Ovary (tissue), 9 donors: Measurements from ENCODE around the gene PXYLP1. TPM values are rescaled to one million over a fixed set of nuclear protein-coding genes. Genes with fewer than 3 reads are reported as not detected.

Source experiments
- DNase-seq, 5 donors: peaks; one replicate each; pipeline ENCODE4 v3.0.0-alpha.2; 2019 to 2020
- H3K27ac ChIP-seq, 2 donors: fragments of 200-600 bp; one replicate each; pipeline versions ENCODE4 v1.5.1 to v1.8.0; 2019 to 2022
- H3K27me3 ChIP-seq: fragments of 200-600 bp; one replicate; pipeline ENCODE4 v1.8.0; 2022
- H3K36me3 ChIP-seq: fragments of 200-600 bp; sonication (generic); one replicate; pipeline ENCODE4 v1.5.1; 2019
- H3K4me1 ChIP-seq: one replicate; pipeline ENCODE4 v1.8.1; 2013; ENCODE audit warnings: mild to moderate bottlenecking, moderate library complexity; ENCODE audit not compliant: insufficient read depth
- H3K4me3 ChIP-seq: fragments of 200-600 bp; sonication (generic); one replicate; pipeline ENCODE4 v1.5.1; 2017
- H3K9me3 ChIP-seq, 2 donors: fragments of 200-600 bp in 1 of 2; sonication (generic) in 1 of 2; one replicate each; pipeline versions ENCODE4 v1.5.1 to v1.8.1; 2013 to 2019; ENCODE audit warnings: mild to moderate bottlenecking in 1 of 2, moderate library complexity in 1 of 2
- CTCF ChIP-seq, 3 donors: fragments of 450-650 bp in 2 of 3; fragments of 200-600 bp in 1 of 3; IDR thresholded peaks; one replicate each; pipeline versions ENCODE4 v1.5.1 to v1.8.0; 2016 to 2022; ENCODE audit warnings: antibody characterized with exemption in 3 of 3, mild to moderate bottlenecking in 1 of 3
- EP300 ChIP-seq: sonication (generic); formaldehyde crosslinking; IDR thresholded peaks from one replicate; pipeline ENCODE4 v1.6.1; 2017; ENCODE audit warnings: antibody characterized with exemption
- POLR2A ChIP-seq: fragments of 450-650 bp; IDR thresholded peaks from one replicate; pipeline ENCODE4 v1.6.1; 2017; ENCODE audit warnings: antibody characterized with exemption, mild to moderate bottlenecking, moderate library complexity
- WGBS, 3 donors: extraction: QIAGEN DNeasy Blood & Tissue Kit in 1 of 3; methylation state at CpG; one replicate each; pipeline versions ENCODE4 v1.1.5 to v1.1.7; 2013 to 2017; 5-methylcytosine and 5-hydroxymethylcytosine counted together
- intact Hi-C, 4 donors: fragments of 100-400 bp; cut with DNase I; formaldehyde crosslinking; loops; one replicate each; pipeline versions ENCODE4 v1.11.0 to v1.15.1; 2022 to 2023
- polyA plus RNA-seq, 2 donors: library from polyadenylated mRNA; stranded (reverse); fragments of 200-250 nt in 1 of 2; fragments of 350-450 nt in 1 of 2; fragmentation: Illumina TruSeq in 1 of 2; extraction: RNeasy Lipid Tissue Mini Kit (QIAGEN cat#74804) in 1 of 2; gene quantifications; one replicate each; pipeline ENCODE4 v1.2.3, GENCODE V29; 2013 to 2014
- total RNA-seq, 7 donors: library from RNA; depleted of rRNA in 2 of 7; stranded (reverse); fragments of >200 nt in 2 of 7; fragmentation: NEBNext Ultra II Directional in 3 of 7; extraction: Animal tissue kit (Norgen Biotek cat#: 25700) in 3 of 7; gene quantifications; one replicate each; pipeline versions ENCODE4 v1.1.0 to v1.2.4, GENCODE V29; 2016 to 2023
- donor health status: DM: no; HTN: no; CAD: no; lungs with moderate emphysema.
- donor health status: DM: no; HTN: no; CAD: no.
- donor health status: Bipolar disorder and iron deficiency.
- donor health status: DM: yes; HTN: yes; CAD: no.
- donor health status: DM: no; HTN: no; CAD: no.
- donor health status: DM: yes; HTN: yes; CAD: no.

PXYLP1 gene
- total and polyA plus RNA-seq, 9 donors = 6.5 to 23.0 (median 15.7) TPM

- no peaks in the 10 kb centered on the region for H3K9me3 ChIP-seq
- no peaks in the 10 kb centered on the region for H3K27me3 ChIP-seq
- intact Hi-C loops = no loop called here
- 58 to 66% (median 63%) methylated on average over 2 of the region's 2 CpGs for WGBS, 3 donors
- TF ChIP-seq EP300 (no peak), POLR2A (no peak), CTCF (IDR thresholded peaks at IDR 0.05) (no peak)
- no peak overlapping the region for H3K4me3 ChIP-seq
- no peak for DNase-seq
- H3K4me1 ChIP-seq = no peaks in the 10 kb centered on the region
- no peak overlapping the region for H3K27ac ChIP-seq
- no peaks in the 10 kb centered on the region for H3K36me3 ChIP-seq
Observed at GRCh38 chr3:141216975-141217374, 14.7 kb upstream of the PXYLP1 start.

- H3K36me3 ChIP-seq = no peaks in the 10 kb centered on the region
- DNase-seq = no peak
- H3K27ac ChIP-seq = no peak overlapping the region
- intact Hi-C loops = no loop called here
- no peak overlapping the region for H3K4me3 ChIP-seq
- no peak for TF ChIP-seq POLR2A
- no peak for TF ChIP-seq EP300
- TF ChIP-seq CTCF (IDR thresholded peaks at IDR 0.05) = no peak
- H3K9me3 ChIP-seq = no peaks in the 10 kb centered on the region
- WGBS, 3 donors = 83 to 90% (median 89%) methylated on average over 2 of the region's 2 CpGs
- no peaks in the 10 kb centered on the region for H3K27me3 ChIP-seq
- no peaks in the 10 kb centered on the region for H3K4me1 ChIP-seq
Observed at GRCh38 chr3:141217389-141217788, 14.2 kb upstream of the PXYLP1 start.

GRCh38 chr3:141218162-141218835 is 13.3 kb upstream of the PXYLP1 start:
- no peaks in the 10 kb centered on the region for H3K27me3 ChIP-seq
- no peaks in the 10 kb centered on the region for H3K9me3 ChIP-seq
- TF ChIP-seq POLR2A (no peak), EP300 (no peak), CTCF (IDR thresholded peaks at IDR 0.05) (no peak)
- DNase-seq = no peak
- H3K4me1 ChIP-seq = no peaks in the 10 kb centered on the region
- 46 to 70% (median 47%) methylated on average over 2 of the region's 2 CpGs for WGBS, 3 donors
- H3K27ac ChIP-seq = no peak overlapping the region
- H3K4me3 ChIP-seq = no peak overlapping the region
- no peaks in the 10 kb centered on the region for H3K36me3 ChIP-seq
- intact Hi-C loops = no loop called here

- WGBS, 3 donors = 76 to 79% (median 77%) methylated on average over 2 of the region's 2 CpGs
- H3K27me3 ChIP-seq = no peaks in the 10 kb centered on the region
- DNase-seq = no peak
- no peak overlapping the region for H3K4me3 ChIP-seq
- no peaks in the 10 kb centered on the region for H3K36me3 ChIP-seq
- no peaks in the 10 kb centered on the region for H3K9me3 ChIP-seq
- no peaks in the 10 kb centered on the region for H3K4me1 ChIP-seq
- no peak overlapping the region for H3K27ac ChIP-seq
- intact Hi-C loops = no loop called here
- TF ChIP-seq POLR2A (no peak), CTCF (IDR thresholded peaks at IDR 0.05) (no peak), EP300 (no peak)
Observed at GRCh38 chr3:141218926-141219325, 12.7 kb upstream of the PXYLP1 start.
